CD4-positive, alpha-beta T cell treated with Interferon gamma for 1 hour (primary cell): ENCODE results near the gene FRMD3.

ENCODE experiments used
- DNase-seq: peaks from one replicate; pipeline ENCODE4 v3.0.0-alpha.2; 2020

FRMD3 gene

DNA sequence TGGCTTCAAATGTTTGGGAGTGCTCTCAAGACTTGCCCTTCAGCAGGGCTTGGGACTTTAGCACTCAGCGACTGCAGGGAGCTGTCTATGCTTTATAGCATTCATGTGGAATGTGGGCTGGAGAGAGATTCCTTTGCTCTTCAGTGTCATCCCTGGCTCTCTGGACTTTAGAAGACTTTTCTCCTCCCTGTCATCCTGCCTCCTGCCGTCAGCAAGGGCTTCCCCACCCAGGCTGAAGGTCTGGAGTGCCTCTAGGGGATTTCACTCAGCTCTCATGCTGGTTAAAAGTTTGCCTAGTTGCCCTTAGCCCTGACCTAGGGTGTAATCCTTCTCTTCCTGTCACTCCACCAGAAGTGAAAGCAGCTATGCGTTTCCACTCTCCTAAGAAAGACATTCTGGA is 210.9 kb downstream of the FRMD3 start:
- no peak for DNase-seq

DNA sequence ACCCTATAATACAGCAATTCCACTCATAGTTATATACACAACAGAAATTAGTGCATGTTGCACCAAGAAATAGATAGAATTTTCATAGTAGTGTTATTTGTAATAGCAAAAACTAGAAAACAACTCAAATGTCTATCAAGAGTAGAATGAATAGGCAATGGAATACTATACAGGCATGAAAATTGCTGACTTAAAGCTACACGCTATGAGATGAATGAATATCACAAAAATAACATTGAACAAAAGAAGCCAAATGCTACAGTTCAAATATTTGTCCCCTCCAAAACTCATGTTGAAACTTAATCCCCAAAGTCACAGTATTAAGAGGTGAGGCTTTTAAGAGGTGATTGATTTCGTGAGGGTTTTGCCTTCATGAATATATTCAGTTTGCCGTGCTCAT is 215.1 kb downstream of the FRMD3 start:
- no peak for DNase-seq

DNA sequence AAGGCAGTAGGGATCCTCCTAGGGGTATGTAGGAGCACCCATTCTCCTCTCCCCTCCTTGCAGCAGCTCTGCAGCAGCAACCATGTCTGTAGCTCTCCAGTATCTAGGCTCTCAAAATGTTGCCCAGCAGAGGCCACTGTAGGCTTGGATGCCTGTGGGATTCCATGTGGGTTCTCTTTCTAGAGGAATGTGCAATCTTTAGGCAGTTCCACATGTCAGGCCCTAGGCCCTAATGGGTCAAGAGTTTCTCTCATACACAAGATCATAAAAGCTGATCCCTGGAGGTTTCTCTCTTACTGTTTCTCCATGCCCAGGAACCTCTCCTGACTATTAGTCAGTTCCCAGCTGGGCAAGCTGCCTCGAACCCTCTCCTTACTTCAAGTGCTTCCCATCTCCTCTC is 215.8 kb downstream of the FRMD3 start:
- no peak for DNase-seq

DNA sequence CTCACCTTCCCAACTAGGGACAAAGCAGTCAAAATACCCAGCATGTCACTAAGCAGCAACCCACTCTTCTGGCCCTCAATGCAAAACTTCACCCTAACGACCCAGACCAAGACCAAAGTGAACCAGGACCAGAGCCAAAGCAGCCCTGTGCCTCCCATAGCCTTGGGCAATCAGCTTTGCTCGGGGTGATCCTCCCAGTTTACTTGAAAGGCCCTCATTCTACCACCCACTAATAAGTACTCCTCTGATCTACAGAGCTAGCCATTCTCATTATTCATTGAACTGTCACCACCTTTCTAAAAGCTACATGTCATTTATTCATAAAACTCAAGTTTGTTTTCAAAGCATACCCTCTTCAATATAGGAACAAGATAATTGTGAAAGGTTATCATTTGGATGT is 221.0 kb downstream of the FRMD3 start:
- DNase-seq, result no peak

DNA sequence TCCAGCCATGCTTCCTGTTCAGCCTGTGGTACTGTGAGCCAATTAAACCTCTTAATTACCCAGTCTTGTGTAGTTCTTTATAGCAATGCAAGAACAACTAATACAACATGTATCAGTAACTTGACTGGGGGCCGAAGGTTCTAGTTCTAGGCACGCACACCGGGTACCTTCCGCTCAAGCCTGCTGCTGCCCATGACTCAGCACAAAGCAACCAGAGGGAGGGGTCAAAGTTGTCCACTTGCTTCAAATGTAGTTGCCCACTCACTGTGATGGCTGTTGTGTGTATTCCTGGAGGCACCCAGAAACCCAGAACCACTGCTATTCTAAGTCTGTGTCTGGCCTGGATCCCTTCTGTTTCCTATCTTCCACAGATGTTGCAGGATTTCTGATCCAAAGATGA is 222.6 kb downstream of the FRMD3 start:
- no peak for DNase-seq

DNA sequence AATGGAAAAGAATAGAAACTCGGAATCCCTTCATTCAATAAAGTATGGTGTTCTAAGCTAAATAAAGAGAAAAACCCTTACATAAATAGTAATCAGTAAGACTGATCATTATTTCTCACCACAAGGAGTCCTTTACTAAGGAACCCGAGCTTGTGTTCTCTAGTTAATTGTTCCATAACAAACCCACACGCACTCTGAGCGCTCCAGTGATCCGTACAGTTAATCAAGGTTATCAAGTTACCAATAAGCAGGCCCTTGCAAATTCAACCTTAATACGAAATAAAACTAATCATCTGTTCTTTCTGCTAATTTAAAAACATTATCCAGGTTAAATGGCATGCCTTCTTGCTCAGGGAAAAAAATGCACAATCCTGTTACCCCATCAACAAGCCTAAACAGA is 224.4 kb downstream of the FRMD3 start:
- DNase-seq, result no peak

DNA sequence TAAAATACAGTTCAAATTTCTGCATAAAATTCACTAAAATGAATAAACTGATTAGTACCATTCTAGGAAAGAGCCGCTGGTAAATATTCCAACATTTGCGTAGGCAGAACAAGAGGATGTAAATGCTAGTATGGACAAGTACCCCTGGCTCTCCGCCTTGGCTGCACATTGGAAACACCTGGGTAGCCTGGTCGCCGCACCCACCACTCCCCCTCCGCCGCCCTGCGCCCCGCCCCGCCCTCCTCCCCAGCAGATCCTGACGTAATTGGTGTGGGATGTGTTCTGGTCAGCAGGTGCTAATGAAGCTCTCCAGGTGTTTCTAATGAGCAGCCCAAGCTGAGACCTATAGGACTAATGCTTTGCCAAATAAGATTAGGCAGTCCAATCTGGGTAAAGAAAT is 225.7 kb downstream of the FRMD3 start:
- DNase-seq, result no peak

DNA sequence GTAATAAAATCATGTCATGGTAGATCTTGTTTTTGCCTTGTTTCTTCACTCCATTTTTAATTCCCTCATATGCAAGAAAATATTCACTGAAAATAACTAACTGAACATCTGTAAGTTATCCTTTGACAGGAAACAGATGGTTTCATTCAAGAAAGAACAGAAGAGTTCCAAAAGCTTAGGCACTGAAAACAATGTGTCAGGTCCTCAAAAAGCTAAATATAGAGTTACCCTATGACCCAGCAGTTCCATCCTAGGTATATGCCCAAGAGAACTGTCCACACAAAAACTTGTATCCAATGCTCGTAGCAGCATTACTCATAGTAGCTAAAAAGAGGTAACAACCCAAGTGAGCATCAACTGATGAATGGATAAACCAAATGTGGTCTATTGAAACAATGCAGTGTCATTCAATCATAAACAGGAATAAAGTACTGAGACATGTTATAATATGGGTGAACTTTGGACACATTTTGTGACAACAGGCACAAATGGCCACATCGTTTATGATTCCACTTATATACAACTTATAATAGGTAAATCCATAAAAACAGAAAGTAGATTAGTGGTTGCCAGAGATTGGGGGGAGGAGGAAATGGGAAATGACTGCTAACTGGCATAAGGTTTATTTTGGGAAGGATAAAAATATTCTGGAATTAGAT is 231.0 kb downstream of the FRMD3 start:
- DNase-seq, result no peak

DNA sequence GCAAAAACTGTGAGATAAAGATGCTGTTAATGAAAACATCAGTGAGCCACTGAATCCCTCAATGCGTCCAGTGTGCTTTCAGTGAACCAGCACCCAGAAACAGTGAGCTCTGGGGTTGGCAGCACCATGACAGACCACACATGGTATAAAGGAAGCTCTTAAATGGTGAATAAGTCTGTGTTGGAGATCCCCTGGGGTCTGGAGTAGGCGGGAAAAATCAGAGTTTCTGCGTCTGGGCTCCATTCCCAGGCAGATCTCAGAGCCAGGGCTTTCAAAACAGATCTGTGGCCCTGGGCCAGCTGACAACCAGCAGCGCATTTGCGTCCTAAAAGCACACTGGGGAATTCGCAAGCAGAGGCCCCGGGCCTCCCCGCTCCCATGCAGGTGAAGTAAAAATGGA is 233.5 kb downstream of the FRMD3 start:
- no peak for DNase-seq

DNA sequence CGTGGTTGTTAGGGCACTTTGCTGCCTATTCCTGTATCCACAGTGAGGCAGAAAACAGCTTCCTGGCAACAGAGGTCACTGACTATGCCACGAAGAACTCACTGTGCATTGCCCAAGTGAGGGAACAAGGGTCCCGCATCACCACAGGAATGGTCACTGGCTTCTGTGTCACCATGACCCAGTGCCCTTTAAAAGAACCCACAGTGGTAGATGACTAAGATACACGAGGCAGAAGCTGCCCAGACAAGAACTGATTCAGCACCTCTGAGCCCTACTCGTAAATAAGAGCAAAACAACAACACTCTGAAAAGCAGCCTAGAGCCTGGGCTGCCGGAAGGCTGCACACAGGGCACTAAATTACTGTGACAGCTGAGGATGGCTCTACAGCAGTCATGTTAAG is 238.6 kb downstream of the FRMD3 start:
- no peak for DNase-seq

DNA sequence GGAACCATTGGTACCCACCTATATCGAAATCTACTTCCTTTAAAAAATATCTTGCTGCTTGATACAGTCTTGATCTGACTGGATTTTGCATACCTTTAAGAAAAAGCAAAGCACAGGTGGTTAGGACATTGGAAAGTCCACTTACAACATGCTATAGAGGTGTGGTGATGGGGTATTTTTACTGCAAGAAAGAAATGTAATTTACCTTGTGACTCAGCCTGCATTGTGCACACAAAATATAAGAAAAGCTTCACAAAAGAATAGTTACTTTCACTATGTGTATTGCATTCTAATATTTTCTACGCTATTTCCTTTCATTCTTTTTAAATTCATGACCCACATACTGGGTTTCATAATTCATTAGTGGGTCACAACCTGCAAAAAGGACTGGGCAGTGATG is 239.1 kb downstream of the FRMD3 start:
- no peak for DNase-seq

DNA sequence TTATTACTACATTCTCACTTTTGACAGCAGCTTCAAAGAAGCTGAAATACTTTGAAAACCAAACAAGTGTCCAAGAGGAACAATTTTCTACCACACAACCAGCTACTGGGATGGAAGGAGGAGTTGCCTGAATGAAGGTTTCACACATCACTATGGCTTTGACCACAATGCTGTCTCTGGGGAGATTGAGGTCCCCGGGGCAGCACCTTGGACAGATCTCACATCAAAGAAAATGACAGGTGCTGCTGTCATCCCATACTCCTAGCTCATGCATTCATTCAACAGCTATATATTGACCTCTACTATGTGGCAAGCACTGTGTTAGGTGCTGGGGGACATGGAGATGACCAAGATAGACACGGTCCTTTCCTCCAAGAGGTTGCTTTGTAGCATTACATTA is 242.1 kb downstream of the FRMD3 start:
- DNase-seq, result no peak

DNA sequence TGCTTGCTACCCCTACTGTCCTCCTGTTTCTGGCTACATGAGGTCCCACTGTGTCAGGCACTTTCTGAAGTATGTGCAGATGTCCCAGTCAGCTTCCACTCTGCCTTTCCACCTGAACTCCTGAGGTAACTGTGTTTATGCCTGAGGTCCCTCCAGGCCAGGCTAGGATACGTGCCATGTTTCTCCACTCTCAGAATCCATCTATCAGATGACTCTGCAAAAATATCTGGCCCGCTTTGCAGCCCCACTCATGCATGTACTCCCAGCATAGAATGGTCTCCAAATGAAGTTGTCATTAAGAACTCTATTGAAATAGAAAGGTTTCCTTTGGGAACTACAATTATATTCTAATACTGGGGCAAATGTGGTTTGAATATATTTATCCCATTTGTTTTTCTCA is 243.4 kb downstream of the FRMD3 start:
- no peak for DNase-seq

DNA sequence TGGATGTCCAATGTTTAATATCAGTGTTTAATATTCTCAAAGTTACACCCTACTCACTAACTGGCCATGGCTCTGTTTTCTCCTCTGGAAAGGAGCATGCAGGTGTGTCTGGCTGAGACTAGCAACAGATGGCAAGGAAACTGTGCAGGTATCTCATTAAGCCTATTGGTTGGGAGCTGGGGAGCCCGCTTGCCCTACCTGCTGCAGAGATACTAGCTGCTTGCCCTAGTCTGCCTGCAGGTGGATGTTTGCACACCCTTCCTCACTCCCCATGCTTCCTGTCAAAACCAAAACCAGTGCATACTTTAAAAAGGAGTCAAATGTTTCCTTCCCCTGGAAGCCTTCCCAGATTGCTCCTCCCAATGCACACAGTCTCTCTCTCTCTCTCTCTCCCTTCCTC is 247.0 kb downstream of the FRMD3 start:
- DNase-seq, result no peak

DNA sequence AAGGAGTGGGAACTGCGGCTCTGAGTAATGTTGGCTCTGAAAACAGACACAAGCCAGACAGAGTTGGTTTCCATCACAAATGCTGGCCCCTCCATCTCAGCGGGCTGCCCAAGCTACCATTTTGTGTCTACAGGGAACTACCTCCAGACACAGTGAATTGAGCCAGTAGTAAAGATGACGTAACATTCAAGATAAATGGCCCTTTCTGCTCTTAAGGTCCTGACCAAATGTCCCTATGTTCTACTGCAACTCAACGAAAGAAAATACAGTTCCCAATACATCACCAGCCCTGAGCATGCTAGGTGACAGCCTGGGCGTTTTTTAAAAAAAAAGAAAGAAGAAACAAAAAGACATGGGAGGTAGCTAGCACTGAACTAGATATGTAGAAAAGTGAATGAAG is 247.5 kb downstream of the FRMD3 start:
- DNase-seq, result no peak

DNA sequence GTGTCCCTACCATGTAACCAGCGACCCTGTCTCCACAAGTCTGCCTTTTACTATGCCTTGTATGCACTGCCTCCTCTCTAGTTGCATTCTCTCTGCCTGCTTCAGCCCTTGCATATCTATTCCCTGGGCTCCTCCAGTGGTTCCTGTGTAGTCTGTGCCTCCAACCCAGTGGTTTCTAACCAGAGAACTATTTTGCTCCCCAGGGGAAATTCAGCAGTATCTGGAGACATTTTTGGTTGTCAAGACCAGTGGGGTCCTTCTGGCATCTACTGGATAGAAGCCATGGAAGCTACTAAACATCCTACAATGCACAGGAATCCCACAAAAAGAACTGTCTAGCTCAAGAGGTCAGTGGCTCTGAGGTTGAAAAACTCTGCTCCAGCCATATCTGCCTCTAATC is 251.2 kb downstream of the FRMD3 start:
- no peak for DNase-seq

DNA sequence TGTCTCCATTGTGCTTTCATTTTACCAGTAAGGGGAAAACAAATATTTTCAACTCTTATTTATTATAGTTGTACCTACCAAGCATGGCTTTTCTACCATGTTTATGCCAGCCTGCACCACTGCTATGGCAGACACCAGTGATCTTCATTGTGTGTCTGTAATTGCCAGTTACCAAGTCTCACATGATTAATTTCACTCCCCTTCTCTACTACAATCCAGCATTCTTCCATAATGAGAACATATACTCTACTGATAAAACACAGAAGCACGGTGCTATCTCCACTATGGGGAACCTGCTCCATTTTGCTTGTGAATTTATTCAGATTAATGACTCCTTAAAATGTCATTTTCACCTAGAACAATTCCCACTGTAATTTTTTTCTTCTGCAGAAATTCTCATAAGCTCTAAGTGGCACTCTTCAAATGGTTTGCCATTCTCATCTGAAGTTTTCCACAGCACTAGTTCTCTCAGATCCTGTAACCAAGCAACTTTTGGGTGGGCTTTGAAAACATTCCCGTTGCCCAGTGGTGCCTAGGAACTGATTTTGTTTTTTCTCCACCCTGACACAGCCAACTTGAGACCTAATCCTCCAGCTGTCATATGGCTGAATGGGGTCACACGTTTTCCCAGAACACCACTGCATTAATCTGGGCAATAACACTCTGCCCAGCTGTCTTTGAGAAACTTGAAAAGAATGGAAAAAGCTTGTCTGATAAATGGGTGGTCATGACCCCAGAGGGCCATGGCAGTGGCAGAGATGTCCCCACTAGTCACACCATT is 252.6 kb downstream of the FRMD3 start:
- no peak for DNase-seq

DNA sequence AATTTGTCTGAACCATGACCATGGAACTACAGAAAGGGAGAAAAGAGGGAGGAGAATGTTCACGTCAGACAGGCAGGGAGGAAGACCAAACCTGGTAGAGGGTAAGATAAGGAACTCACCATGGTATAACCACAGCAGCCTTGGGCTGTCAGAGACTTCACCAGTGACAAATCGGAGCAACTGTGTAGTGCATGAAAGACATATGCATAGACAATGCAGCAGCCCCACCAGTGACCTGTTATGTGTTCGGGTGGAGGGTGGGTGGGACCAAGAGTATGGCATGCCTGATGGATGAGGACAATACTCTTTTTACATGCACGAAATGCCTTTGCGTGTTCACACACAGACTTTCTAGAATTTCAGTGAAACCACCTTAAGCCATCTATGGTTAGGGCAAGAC is 253.5 kb downstream of the FRMD3 start:
- no peak for DNase-seq

DNA sequence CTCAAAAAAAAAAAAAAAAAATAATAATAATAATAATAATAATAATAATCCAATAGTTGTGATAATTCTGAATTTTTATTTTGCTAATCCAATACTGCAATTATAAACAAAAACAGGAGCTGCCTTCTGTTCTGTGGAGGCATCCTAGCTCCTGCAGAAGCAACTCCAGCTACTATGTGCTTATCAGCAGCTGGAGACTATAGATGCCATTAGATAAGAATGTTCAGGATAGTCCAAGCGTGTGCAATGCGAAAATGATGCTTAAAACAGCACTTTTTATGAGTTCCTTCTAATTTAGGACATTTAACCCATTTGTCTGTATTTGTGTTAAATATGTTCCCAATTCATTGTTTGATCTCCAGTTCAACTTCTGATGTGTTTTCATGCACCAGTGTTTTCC is 254.7 kb downstream of the FRMD3 start:
- no peak for DNase-seq

DNA sequence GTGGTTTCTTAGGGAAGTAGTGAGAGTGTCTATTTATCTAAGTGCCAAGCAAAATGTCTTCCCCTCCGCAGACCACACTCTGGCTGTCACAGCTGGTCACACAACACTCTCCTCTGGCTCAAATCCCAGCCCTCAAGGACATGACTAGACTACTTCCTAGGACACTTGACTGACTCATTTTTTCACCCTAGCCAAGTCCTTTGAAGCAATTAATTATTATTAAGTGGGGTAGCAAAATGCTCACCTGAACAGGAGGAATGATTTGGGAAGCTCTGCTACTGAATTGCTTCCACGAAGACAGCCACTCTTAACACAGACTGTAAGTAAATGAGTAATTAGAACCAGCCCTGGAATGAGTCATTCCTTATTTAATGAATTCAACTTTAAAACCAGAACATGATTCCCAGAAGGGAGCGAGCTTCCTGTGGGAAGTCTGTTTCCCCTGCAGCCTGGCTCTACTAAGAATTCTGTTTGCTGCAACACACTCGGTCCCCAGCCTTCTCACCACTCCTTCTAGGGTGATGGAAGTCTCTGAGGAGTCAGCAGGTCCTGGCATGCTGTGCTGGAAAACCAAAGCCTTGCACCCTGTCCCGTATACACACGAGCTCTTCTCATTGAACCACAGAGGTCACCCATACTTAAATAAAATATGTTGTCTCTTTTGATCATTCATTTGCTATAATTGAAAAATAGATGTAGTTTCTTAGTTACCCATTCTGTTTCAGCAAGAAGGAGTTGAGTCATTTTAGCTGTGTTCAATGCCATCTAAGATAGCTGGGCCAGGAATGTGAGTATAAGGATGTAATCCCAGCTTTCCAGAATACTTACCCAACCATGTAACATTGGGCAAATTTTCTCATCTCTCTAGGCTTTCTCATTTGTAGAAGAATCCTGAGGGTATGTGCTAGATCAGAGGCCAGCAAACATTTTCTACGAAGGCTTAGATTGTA is 256.6 kb downstream of the FRMD3 start:
- DNase-seq, result no peak

DNA sequence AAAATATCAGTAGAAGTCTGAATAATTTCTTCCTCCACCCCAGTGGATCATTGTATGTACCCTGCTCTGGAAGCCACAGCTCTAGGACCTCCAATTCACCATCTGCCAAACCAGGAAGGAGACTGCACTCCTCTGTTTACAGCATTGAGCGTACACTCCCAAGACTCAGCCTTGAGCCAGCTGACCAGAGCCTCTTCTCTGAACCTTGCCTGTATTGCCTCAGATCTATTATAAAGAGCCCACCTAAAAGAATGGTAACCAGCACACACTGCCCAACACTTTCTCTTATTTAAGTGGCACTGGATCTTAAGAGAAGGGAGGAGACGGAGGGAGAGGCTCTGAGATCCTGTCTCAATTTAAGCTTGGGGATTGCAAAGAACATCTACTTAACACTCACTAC is 257.4 kb downstream of the FRMD3 start:
- DNase-seq, result no peak

DNA sequence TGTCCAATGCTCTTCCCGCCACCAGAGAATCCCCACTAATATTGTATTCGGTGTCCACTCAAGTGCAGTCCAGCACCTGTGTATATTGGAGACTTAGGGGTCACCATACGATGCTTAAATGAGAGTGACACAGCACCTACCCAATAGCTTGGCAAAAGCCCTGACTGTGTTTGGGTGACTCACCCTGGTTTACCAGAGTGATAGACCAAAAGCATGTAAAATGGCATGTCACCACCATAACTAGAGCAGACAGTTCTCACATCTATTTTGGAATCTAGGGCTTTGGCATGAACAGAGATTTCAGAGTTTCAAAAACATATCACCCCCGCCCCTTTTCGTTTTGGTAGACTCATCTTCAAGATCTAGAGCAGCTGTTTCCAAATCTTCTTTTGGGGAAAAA is 257.9 kb downstream of the FRMD3 start:
- DNase-seq, result no peak

DNA sequence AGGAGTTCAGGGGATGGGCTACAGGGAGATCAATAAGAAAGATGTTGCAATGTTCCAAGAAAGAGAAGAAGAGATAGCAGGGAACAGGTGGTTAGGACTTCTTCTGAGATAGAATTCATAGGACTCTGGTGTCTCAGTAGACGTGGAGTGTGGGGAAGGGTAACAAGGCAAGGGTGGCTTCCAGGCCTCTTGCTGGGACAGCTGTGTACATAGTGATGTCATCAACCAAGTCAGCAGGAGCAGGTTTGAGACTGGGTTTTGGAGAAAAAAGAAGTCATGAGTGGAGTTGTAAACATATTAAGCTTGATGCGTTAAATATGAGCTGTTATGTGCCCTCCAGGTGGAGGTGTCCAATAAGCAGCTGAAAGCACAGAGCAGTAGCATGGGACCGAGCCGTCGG is 263.4 kb downstream of the FRMD3 start:
- DNase-seq, result no peak

DNA sequence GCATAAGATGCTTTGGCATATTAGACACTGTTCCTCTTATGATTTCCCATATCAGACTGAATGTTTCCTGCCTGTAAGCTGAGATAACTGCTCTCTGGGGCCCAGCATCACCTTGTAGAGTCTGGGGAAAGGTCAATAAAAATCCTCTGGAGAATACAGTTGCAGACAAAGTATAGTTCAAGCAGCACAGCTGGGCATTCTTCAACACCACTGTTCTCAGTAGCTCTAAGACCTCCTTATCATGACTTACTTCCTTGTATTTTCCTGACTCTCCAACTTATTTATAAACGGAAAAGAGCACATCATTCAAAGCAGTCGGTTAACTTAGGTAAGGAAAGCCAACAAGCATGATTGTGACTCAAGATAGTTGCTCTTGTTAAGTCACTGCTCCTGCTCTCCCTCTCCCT is 266.5 kb downstream of the FRMD3 start:
- DNase-seq, result no peak
